ENCODE data around the gene GPD2. TPM values are rescaled to one million over a fixed set of nuclear protein-coding genes. Genes with fewer than 3 reads are reported as not detected.
"Not testable (repeated sequence)": the region's sequence is repeated elsewhere in the genome, so short reads cannot be mapped to it uniquely, and the experiment has no call there.

The GPD2 gene
- total RNA-seq, 1 experiment from 2014 or later, result 32.2 TPM

DNA sequence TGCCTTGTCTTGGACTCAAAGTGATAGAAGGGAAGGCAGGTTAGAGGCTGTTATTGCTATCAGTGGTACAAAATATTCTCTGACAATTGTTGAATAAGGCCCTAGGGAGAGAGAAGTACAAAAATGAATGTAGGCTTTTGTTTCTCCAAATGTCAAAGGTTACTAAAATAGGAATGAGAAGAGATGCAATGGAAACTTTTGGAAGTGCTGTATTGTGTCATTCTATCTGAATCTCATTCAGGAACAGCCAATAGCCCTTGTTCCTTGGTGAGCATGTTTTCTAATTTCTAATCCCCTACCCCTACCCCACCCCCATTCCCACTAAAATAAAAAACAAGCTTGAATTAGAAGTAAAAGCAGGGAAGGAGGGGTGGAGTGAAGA lies 166.4 kb downstream of the GPD2 start:
- peaks cover 9% of the 10 kb centered on the region for H3K9me3 Mint-ChIP-seq
- TF ChIP-seq NFE2L1 (CRISPR knock-in tag; IDR thresholded peaks at IDR 0.05) (no peak), SMAD4 (CRISPR knock-in tag; IDR thresholded peaks at IDR 0.05) (no peak), ZNF219 (CRISPR knock-in tag; IDR thresholded peaks at IDR 0.05; ENCODE audit: borderline replicate concordance) (no peak)
- POLR2A ChIA-PET, result no interaction called here
- DNase-seq (ENCODE audit: low spot score) (no peak), ATAC-seq (no peak)
- H3K4me1 Mint-ChIP-seq, result peaks cover 31% of the 10 kb centered on the region
- CTCF ChIA-PET, result no interaction called here
- H3K36me3 Mint-ChIP-seq, result no peaks in the 10 kb centered on the region; the same call in 1 of the 2 replicates
- no peaks in the 10 kb centered on the region for H3K27me3 Mint-ChIP-seq (ENCODE audit: low read depth)
- H3K27ac Mint-ChIP-seq, result no peak overlapping the region
- no peak overlapping the region for H3K4me3 Mint-ChIP-seq

DNA sequence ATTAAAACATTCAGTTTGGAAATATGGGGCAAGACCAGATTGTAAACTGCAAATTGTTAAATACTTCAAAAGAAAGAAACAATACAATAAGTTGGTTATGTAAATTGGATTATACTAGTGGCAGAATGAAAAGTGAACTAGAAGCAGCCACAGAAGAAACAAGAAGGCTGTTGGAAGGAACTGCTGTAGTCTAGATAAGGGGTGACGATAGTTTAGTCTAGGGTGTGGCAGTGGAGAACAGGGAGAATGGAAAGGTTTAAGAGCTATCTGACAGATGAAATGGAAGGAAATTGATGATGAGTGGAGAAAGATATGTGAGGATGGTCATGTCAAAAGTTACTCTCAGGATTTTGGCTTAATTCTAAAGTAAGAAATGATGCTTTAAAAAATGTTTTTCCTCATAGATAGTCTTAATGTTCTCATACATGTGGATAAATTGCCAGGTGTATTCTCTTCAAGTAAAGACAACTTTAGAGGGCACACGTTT lies 179.7 kb downstream of the GPD2 start:
- H3K36me3 Mint-ChIP-seq, result 0 out of 2 replicates have a peak, but pooled peaks cover 3% of the 10 kb centered on the region
- H3K27ac Mint-ChIP-seq, result no peak overlapping the region
- TF ChIP-seq CREB1 (CRISPR knock-in tag; IDR thresholded peaks at IDR 0.05) (no peak), NFYB (CRISPR knock-in tag; conservative IDR thresholded peaks at IDR 0.05; ENCODE audit: low read depth) (no peak), FOXJ3 (CRISPR knock-in tag; IDR thresholded peaks at IDR 0.05; ENCODE audit: borderline replicate concordance) (no peak), ZNF423 (CRISPR knock-in tag; IDR thresholded peaks at IDR 0.05) (no peak), SMAD3 (CRISPR knock-in tag; IDR thresholded peaks at IDR 0.05; ENCODE audit: borderline replicate concordance) (no peak)
- TF ChIP-seq, protein P1, sequence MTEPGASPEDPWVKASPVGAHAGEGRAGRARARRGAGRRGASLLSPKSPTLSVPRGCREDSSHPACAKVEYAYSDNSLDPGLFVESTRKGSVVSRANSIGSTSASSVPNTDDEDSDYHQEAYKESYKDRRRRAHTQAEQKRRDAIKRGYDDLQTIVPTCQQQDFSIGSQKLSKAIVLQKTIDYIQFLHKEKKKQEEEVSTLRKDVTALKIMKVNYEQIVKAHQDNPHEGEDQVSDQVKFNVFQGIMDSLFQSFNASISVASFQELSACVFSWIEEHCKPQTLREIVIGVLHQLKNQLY (CRISPR knock-in tag; IDR thresholded peaks at IDR 0.05), result no peak
- DNase-seq (ENCODE audit: low spot score), result no peak
- no peak overlapping the region for H3K4me3 Mint-ChIP-seq
- H3K4me1 Mint-ChIP-seq, result peaks cover 9% of the 10 kb centered on the region
- ATAC-seq, result no peak
- peaks cover 7% of the 10 kb centered on the region for H3K9me3 Mint-ChIP-seq
- ChIA-PET CTCF (no interaction called here), POLR2A (no interaction called here)
- no peaks in the 10 kb centered on the region for H3K27me3 Mint-ChIP-seq (ENCODE audit: low read depth)

DNA sequence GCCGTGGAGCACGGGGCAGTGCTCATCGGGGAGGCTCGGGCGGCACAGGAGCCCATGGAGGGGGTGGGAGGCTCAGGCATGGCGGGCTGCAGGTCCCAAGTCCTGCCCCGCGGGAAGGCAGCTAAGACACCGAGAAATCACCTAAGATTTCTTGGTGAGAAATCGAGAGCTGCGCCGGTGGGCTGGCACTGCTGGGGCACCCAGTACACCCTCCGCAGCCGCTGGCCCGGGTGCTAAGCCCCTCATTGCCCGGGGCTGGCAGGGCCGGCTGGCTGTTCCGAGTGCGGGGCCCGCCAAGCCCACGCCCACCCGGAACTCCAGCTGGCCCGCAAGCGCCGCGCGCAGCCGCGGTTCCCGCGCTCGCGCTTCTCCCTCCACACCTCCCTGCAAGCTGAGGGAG lies 181.9 kb downstream of the GPD2 start:
- H3K4me3 Mint-ChIP-seq; ATAC-seq; DNase-seq (ENCODE audit: low spot score); H3K27me3 Mint-ChIP-seq (ENCODE audit: low read depth); H3K27ac Mint-ChIP-seq; POLR2A ChIA-PET; CTCF ChIA-PET: not testable (repeated sequence)
- Mint-ChIP-seq H3K9me3 (peaks cover 21% of the 10 kb centered on the region), H3K4me1 (peaks cover 19% of the 10 kb centered on the region), H3K36me3 (peaks cover 15% of the 10 kb centered on the region)

DNA sequence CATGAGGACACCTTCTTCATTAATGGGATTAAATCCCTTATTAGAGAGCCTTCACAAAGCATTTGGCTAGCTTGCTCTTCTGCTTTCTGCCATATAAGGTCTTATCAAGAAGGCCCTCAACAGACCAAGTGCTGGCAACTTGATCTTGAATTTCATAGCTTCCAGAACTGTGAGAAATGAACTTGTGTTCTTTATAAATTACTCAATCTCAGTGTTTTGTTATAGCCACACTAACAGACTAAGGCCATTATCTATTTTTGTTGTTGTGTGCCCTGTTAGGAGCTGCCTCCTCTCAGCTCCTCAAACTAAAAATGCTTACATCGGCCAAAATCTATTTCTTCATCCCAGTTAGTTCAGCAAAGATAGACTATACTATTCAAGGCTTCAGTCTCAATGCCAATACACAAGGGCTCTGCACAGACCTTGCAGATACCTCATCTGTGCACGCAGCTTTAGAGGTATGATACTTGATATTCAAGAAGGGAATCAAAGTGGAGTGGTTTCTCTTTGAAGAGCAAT lies 182.9 kb downstream of the GPD2 start:
- CTCF ChIA-PET, result no interaction called here
- TF ChIP-seq TEAD1 (CRISPR knock-in tag; IDR thresholded peaks at IDR 0.05), result no peak
- TF ChIP-seq GTF2I (CRISPR knock-in tag; conservative IDR thresholded peaks at IDR 0.05), result no peak
- TF ChIP-seq, protein P2, sequence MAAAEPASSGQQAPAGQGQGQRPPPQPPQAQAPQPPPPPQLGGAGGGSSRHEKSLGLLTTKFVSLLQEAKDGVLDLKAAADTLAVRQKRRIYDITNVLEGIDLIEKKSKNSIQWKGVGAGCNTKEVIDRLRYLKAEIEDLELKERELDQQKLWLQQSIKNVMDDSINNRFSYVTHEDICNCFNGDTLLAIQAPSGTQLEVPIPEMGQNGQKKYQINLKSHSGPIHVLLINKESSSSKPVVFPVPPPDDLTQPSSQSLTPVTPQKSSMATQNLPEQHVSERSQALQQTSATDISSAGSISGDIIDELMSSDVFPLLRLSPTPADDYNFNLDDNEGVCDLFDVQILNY (CRISPR knock-in tag; IDR thresholded peaks at IDR 0.05), result no peak
- TF ChIP-seq, protein P3, sequence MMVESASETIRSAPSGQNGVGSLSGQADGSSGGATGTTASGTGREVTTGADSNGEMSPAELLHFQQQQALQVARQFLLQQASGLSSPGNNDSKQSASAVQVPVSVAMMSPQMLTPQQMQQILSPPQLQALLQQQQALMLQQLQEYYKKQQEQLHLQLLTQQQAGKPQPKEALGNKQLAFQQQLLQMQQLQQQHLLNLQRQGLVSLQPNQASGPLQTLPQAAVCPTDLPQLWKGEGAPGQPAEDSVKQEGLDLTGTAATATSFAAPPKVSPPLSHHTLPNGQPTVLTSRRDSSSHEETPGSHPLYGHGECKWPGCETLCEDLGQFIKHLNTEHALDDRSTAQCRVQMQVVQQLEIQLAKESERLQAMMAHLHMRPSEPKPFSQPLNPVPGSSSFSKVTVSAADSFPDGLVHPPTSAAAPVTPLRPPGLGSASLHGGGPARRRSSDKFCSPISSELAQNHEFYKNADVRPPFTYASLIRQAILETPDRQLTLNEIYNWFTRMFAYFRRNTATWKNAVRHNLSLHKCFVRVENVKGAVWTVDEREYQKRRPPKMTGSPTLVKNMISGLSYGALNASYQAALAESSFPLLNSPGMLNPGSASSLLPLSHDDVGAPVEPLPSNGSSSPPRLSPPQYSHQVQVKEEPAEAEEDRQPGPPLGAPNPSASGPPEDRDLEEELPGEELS (CRISPR knock-in tag; IDR thresholded peaks at IDR 0.05), result no peak
- TF ChIP-seq ZNF396 (CRISPR knock-in tag; IDR thresholded peaks at IDR 0.05; ENCODE audit: borderline replicate concordance), result no peak
- no peak for TF ChIP-seq ZBTB21 (CRISPR knock-in tag; IDR thresholded peaks at IDR 0.05; ENCODE audit: borderline replicate concordance)
- TF ChIP-seq ESRRA (CRISPR knock-in tag; IDR thresholded peaks at IDR 0.05; ENCODE audit: borderline replicate concordance), result no peak
- TF ChIP-seq EMX1 (CRISPR knock-in tag; IDR thresholded peaks at IDR 0.05), result no peak
- TF ChIP-seq RORB (CRISPR knock-in tag; IDR thresholded peaks at IDR 0.05), result no peak
- TF ChIP-seq, protein P4, sequence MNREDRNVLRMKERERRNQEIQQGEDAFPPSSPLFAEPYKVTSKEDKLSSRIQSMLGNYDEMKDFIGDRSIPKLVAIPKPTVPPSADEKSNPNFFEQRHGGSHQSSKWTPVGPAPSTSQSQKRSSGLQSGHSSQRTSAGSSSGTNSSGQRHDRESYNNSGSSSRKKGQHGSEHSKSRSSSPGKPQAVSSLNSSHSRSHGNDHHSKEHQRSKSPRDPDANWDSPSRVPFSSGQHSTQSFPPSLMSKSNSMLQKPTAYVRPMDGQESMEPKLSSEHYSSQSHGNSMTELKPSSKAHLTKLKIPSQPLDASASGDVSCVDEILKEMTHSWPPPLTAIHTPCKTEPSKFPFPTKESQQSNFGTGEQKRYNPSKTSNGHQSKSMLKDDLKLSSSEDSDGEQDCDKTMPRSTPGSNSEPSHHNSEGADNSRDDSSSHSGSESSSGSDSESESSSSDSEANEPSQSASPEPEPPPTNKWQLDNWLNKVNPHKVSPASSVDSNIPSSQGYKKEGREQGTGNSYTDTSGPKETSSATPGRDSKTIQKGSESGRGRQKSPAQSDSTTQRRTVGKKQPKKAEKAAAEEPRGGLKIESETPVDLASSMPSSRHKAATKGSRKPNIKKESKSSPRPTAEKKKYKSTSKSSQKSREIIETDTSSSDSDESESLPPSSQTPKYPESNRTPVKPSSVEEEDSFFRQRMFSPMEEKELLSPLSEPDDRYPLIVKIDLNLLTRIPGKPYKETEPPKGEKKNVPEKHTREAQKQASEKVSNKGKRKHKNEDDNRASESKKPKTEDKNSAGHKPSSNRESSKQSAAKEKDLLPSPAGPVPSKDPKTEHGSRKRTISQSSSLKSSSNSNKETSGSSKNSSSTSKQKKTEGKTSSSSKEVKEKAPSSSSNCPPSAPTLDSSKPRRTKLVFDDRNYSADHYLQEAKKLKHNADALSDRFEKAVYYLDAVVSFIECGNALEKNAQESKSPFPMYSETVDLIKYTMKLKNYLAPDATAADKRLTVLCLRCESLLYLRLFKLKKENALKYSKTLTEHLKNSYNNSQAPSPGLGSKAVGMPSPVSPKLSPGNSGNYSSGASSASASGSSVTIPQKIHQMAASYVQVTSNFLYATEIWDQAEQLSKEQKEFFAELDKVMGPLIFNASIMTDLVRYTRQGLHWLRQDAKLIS (CRISPR knock-in tag; IDR thresholded peaks at IDR 0.05; ENCODE audit: borderline replicate concordance), result no peak
- TF ChIP-seq RELA (CRISPR knock-in tag; IDR thresholded peaks at IDR 0.05; ENCODE audit: borderline replicate concordance), result no peak
- TF ChIP-seq, protein P5, sequence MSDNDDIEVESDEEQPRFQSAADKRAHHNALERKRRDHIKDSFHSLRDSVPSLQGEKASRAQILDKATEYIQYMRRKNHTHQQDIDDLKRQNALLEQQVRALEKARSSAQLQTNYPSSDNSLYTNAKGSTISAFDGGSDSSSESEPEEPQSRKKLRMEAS (CRISPR knock-in tag; IDR thresholded peaks at IDR 0.05), result no peak

More for the DNA sequence above, 182.9 kb downstream of the GPD2 start:
- peaks cover 21% of the 10 kb centered on the region for H3K9me3 Mint-ChIP-seq
- DNase-seq (ENCODE audit: low spot score) (no peak), ATAC-seq (no peak)
- POLR2A ChIA-PET, result interaction anchor here (0.5 kb wide), 1 partner anchor 9 kb away, joined by 4 read pairs; no protein-coding TSS in a partner anchor
- peaks cover 15% of the 10 kb centered on the region for H3K36me3 Mint-ChIP-seq
- H3K4me3 Mint-ChIP-seq, result no peak overlapping the region
- no peaks in the 10 kb centered on the region; the same call in 1 of the 2 replicates for H3K27me3 Mint-ChIP-seq (ENCODE audit: low read depth)
- H3K4me1 Mint-ChIP-seq, result peaks cover 23% of the 10 kb centered on the region
- H3K27ac Mint-ChIP-seq, result no peak overlapping the region
